DMS79 treated with DMSO at 0.1 percent for 48 hours (cell line): ENCODE measurements around the gene LCN2.

Experiments used
- DNase-seq: peaks from one replicate; lab custom pipeline; 2025; lab: John Stamatoyannopoulos, UW

Gene LCN2

GRCh38 chr9:128150594-128151308, 1.5 kb downstream of the LCN2 start:
- no peak for DNase-seq

- no peak for DNase-seq
These were observed 2.3 kb downstream of the LCN2 start for GRCh38 chr9:128151309-128152132.

- no peak for DNase-seq
These were observed 3.1 kb downstream of the LCN2 start for GRCh38 chr9:128152133-128153059.

GRCh38 chr9:128153060-128153946, 4.0 kb downstream of the LCN2 start:
- no peak for DNase-seq

GRCh38 chr9:128153947-128154695, 4.9 kb downstream of the LCN2 start:
- DNase-seq = no peak

- DNase-seq = no peak
These were observed 6.7 kb downstream of the LCN2 start for GRCh38 chr9:128155736-128156500.

GRCh38 chr9:128159522-128159783, 10.2 kb downstream of the LCN2 start:
- no peak for DNase-seq

- DNase-seq = peak; percentile 89
These were observed 10.7 kb downstream of the LCN2 start, which contains the start of gene BBLN for GRCh38 chr9:128159784-128160602. BBLN (plus strand) TSS chr9:128160265; CDS start chr9:128160408, 143 bp downstream.

GRCh38 chr9:128160603-128160987, 11.3 kb downstream of the LCN2 start:
- peak; percentile 14 for DNase-seq

- no peak for DNase-seq
These were observed 12.1 kb downstream of the LCN2 start for GRCh38 chr9:128161215-128161902.

- no peak for DNase-seq
These were observed 13.2 kb downstream of the LCN2 start for GRCh38 chr9:128162215-128163026.

GRCh38 chr9:128163027-128163515, 13.8 kb downstream of the LCN2 start:
- DNase-seq = no peak

- no peak for DNase-seq
These were observed 14.5 kb downstream of the LCN2 start for GRCh38 chr9:128163523-128164306.

- no peak for DNase-seq
These were observed 15.1 kb downstream of the LCN2 start for GRCh38 chr9:128164307-128164885.

GRCh38 chr9:128166169-128166568, 16.9 kb downstream of the LCN2 start:
- no peak for DNase-seq

GRCh38 chr9:128167209-128167608, 18.0 kb downstream of the LCN2 start:
- DNase-seq = no peak
